Measurements from ENCODE around the gene PALM2AKAP2. TPM values are rescaled to one million over a fixed set of nuclear protein-coding genes. Genes with fewer than 3 reads are reported as not detected.

Gene PALM2AKAP2
- total RNA-seq, 2 experiments from 2014 or later: not detected

- Mint-ChIP-seq H3K4me3 (no peak overlapping the region), H3K27me3 (peaks cover 13% of the 10 kb centered on the region), H3K36me3 (ENCODE audit: low read depth) (no peaks in the 10 kb centered on the region), H3K4me1 (ENCODE audit: low read depth) (no peaks in the 10 kb centered on the region), H3K9me3 (no peaks in the 10 kb centered on the region), H3K27ac (no peak overlapping the region)
- ChIA-PET CTCF (no interaction called here), POLR2A (no interaction called here)
- DNase-seq: no peak
- H3K9me3 ChIP-seq (ENCODE audit: control insufficient read depth in 1 of 2, insufficient read depth in 1 of 2, low read length in 2 of 2): no peaks in the 10 kb centered on the region
- TF ChIP-seq, protein P1, sequence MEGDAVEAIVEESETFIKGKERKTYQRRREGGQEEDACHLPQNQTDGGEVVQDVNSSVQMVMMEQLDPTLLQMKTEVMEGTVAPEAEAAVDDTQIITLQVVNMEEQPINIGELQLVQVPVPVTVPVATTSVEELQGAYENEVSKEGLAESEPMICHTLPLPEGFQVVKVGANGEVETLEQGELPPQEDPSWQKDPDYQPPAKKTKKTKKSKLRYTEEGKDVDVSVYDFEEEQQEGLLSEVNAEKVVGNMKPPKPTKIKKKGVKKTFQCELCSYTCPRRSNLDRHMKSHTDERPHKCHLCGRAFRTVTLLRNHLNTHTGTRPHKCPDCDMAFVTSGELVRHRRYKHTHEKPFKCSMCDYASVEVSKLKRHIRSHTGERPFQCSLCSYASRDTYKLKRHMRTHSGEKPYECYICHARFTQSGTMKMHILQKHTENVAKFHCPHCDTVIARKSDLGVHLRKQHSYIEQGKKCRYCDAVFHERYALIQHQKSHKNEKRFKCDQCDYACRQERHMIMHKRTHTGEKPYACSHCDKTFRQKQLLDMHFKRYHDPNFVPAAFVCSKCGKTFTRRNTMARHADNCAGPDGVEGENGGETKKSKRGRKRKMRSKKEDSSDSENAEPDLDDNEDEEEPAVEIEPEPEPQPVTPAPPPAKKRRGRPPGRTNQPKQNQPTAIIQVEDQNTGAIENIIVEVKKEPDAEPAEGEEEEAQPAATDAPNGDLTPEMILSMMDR (IDR thresholded peaks at IDR 0.05): no peak
- no peaks in the 10 kb centered on the region for H3K4me1 ChIP-seq (ENCODE audit: insufficient read depth, low read length)
- H3K36me3 ChIP-seq (ENCODE audit: insufficient read depth, low read length): no peaks in the 10 kb centered on the region
- no peak overlapping the region for H3K27ac ChIP-seq (ENCODE audit: low read depth in 1 of 2, low read length in 2 of 2)
- intact Hi-C loops (cut with DNase I, micrococcal nuclease): no loop called here
- H3K4me3 ChIP-seq (ENCODE audit: low read length): no peak overlapping the region
- no peak for ATAC-seq (ENCODE audit: poor library complexity)
- no peaks in the 10 kb centered on the region for H3K27me3 ChIP-seq (ENCODE audit: control insufficient read depth in 1 of 2, insufficient read depth in 2 of 2, low read length in 2 of 2)
These were observed 10.0 kb downstream of the PALM2AKAP2 start for GRCh38 chr9:109789971-109790370.

DNA sequence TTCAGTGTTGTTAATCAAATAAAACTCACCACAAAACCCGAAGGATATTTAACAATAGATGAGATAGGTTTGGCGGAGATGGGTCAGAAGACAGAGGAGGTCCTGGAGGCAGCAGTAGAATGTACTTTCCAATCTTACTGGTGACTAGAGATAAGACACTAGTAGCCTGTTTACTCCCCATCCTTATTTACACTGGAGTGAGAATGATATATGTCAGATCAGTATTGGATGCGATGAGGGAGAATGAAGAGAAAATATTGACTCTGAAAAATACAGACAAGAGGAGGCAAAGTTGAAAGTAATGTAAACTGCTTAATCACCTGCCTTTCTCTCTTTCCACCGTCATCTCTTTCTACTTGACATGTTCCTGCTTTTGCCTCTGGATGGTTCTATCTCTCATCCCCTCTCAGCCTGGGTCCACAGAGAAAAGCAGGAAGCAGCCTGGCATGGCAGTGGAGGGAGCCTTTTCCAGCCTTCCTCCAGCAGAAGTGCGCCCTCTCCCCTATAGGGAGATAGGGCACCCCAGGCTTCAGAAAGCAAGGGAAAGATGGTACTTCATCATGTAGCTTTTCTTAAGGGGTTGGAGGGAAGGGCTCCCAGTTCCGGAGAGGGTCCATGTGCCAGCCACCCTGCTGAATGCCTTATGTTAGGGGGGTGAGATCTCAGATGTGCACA is 11.1 kb downstream of the PALM2AKAP2 start:
- CTCF ChIA-PET: no interaction called here
- DNase-seq (no peak), ATAC-seq (ENCODE audit: poor library complexity) (no peak)
- Mint-ChIP-seq H3K27ac (no peak overlapping the region), H3K4me3 (no peak overlapping the region), H3K27me3 (peaks cover 13% of the 10 kb centered on the region), H3K9me3 (no peaks in the 10 kb centered on the region), H3K4me1 (ENCODE audit: low read depth) (no peaks in the 10 kb centered on the region), H3K36me3 (ENCODE audit: low read depth) (no peaks in the 10 kb centered on the region)
- no peaks in the 10 kb centered on the region for H3K4me1 ChIP-seq (ENCODE audit: insufficient read depth, low read length)
- intact Hi-C loops (cut with DNase I, micrococcal nuclease): no loop called here
- TF ChIP-seq, protein P1 (IDR thresholded peaks at IDR 0.05): no peak
- no peaks in the 10 kb centered on the region for H3K36me3 ChIP-seq (ENCODE audit: insufficient read depth, low read length)
- H3K4me3 ChIP-seq (ENCODE audit: low read length): no peak overlapping the region
- H3K9me3 ChIP-seq (ENCODE audit: control insufficient read depth in 1 of 2, insufficient read depth in 1 of 2, low read length in 2 of 2): no peaks in the 10 kb centered on the region
- no peak overlapping the region for H3K27ac ChIP-seq (ENCODE audit: low read depth in 1 of 2, low read length in 2 of 2)
- POLR2A ChIA-PET: no interaction called here
- no peaks in the 10 kb centered on the region for H3K27me3 ChIP-seq (ENCODE audit: control insufficient read depth in 1 of 2, insufficient read depth in 2 of 2, low read length in 2 of 2)

DNA sequence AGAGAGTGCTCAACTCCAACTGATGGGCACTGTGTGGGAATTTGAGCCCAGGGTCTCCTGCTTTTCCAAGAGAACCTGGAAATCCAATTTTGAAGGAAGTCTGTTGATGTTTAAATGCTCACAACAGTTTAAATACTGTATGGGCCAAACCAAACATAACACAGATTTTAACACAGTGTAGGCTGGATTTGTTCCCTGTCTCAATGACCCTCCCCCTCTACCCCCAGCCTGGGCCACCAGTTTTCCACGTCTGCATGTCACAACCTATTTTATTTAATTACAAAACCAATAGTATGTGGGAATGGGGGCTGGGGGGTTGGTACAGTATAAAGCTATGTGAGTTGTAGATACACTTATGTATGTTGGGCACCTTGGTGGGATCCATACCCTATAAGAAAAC is 11.7 kb downstream of the PALM2AKAP2 start:
- CTCF ChIA-PET: no interaction called here
- no peak for ATAC-seq (ENCODE audit: poor library complexity)
- no peaks in the 10 kb centered on the region for H3K27me3 ChIP-seq (ENCODE audit: control insufficient read depth in 1 of 2, insufficient read depth in 2 of 2, low read length in 2 of 2)
- no peaks in the 10 kb centered on the region for H3K9me3 ChIP-seq (ENCODE audit: control insufficient read depth in 1 of 2, insufficient read depth in 1 of 2, low read length in 2 of 2)
- DNase-seq: no peak
- Mint-ChIP-seq H3K27me3 (peaks cover 13% of the 10 kb centered on the region), H3K36me3 (ENCODE audit: low read depth) (no peaks in the 10 kb centered on the region), H3K4me3 (no peak overlapping the region), H3K9me3 (no peaks in the 10 kb centered on the region), H3K27ac (no peak overlapping the region), H3K4me1 (ENCODE audit: low read depth) (no peaks in the 10 kb centered on the region)
- H3K36me3 ChIP-seq (ENCODE audit: insufficient read depth, low read length): no peaks in the 10 kb centered on the region
- POLR2A ChIA-PET: no interaction called here
- intact Hi-C loops (cut with DNase I, micrococcal nuclease): no loop called here
- H3K27ac ChIP-seq (ENCODE audit: low read depth in 1 of 2, low read length in 2 of 2): no peak overlapping the region
- TF ChIP-seq, protein P1 (IDR thresholded peaks at IDR 0.05): no peak
- no peak overlapping the region for H3K4me3 ChIP-seq (ENCODE audit: low read length)
- H3K4me1 ChIP-seq (ENCODE audit: insufficient read depth, low read length): no peaks in the 10 kb centered on the region

Measured in CD4-positive, alpha-beta T cell (primary cell).